Fibroblast of lung (primary cell): Measurements from ENCODE around the gene RHOT2. TPM values are rescaled to one million over a fixed set of nuclear protein-coding genes. Genes with fewer than 3 reads are reported as not detected.

ENCODE experiments used
- DNase-seq, 2 donors: peaks; one replicate each; pipeline versions ENCODE4 v3.0.0 to v3.0.0-alpha.2; 2010; ENCODE audit warnings: low read depth in 2 of 2
- H2AFZ ChIP-seq: 2 replicates; pipeline ENCODE4 v1.5.1; 2012; ENCODE audit warnings: low read length, control low read depth, inconsistent platforms
- H3K27ac ChIP-seq: 2 replicates; pipeline ENCODE4 v1.5.1; 2011; ENCODE audit warnings: low read length, control low read depth; ENCODE audit not compliant: insufficient read depth
- H3K27me3 ChIP-seq: 2 replicates; pipeline ENCODE4 v1.5.1; 2011; ENCODE audit warnings: mild to moderate bottlenecking, low read length; ENCODE audit not compliant: control insufficient read depth, insufficient read depth
- H3K36me3 ChIP-seq: 2 replicates; pipeline ENCODE4 v1.5.1; 2011; ENCODE audit warnings: low read length; ENCODE audit not compliant: control insufficient read depth, insufficient read depth
- H3K4me1 ChIP-seq: 2 replicates; pipeline ENCODE4 v1.5.1; 2011; ENCODE audit warnings: low read length; ENCODE audit not compliant: control insufficient read depth, insufficient read depth; ENCODE audit errors: extremely low read depth
- H3K4me2 ChIP-seq: 2 replicates; pipeline ENCODE4 v1.5.1; 2011; ENCODE audit warnings: low read length, control low read depth; ENCODE audit not compliant: insufficient read depth; ENCODE audit errors: extremely low read depth
- H3K4me3 ChIP-seq, 4 experiments: fragments of 200-600 bp in 1 of 4; sonication (generic) in 1 of 4; replicated peaks in 1 of 4; 2 replicates each; pipeline ENCODE4 v1.5.1; 2011 to 2016; ENCODE audit warnings: low read length in 4 of 4, low read depth in 3 of 4, mild to moderate bottlenecking in 3 of 4, control low read depth in 2 of 4, inconsistent platforms in 1 of 4, mixed read lengths in 1 of 4; ENCODE audit not compliant: insufficient read depth in 1 of 4; ENCODE audit errors: control extremely low read depth in 1 of 4
- H3K79me2 ChIP-seq: 2 replicates; pipeline ENCODE4 v1.5.1; 2012; ENCODE audit warnings: mild to moderate bottlenecking, low read length, inconsistent platforms; ENCODE audit not compliant: control insufficient read depth, insufficient read depth
- H3K9ac ChIP-seq: 2 replicates; pipeline ENCODE4 v1.5.1; 2011; ENCODE audit warnings: mild to moderate bottlenecking, low read length, control low read depth; ENCODE audit not compliant: insufficient read depth
- H3K9me3 ChIP-seq: 2 replicates; pipeline ENCODE4 v1.5.1; 2012; ENCODE audit warnings: low read depth, low read length; ENCODE audit not compliant: control insufficient read depth, insufficient read depth
- H4K20me1 ChIP-seq: 2 replicates; pipeline ENCODE4 v1.5.1; 2011; ENCODE audit warnings: low read length; ENCODE audit not compliant: control insufficient read depth, insufficient read depth; ENCODE audit errors: extremely low read depth
- CTCF ChIP-seq, 2 donors: IDR thresholded peaks in 1 of 2; conservative IDR thresholded peaks in 1 of 2; 1 replicate in 1 of 2; 2 replicates in 1 of 2; pipeline ENCODE4 v1.5.1; 2011 to 2012; ENCODE audit warnings: low read length in 2 of 2, control low read depth in 1 of 2, inconsistent platforms in 1 of 2, low read depth in 1 of 2, mild to moderate bottlenecking in 1 of 2
- EZH2 ChIP-seq: IDR thresholded peaks from 2 replicates; pipeline ENCODE4 v1.5.1; 2012; ENCODE audit warnings: low read length, control low read depth, mild to moderate bottlenecking; ENCODE audit errors: missing control alignments
- polyA plus RNA-seq, 2 donors: library from polyadenylated mRNA; depleted of rRNA in 1 of 2; stranded (reverse) in 1 of 2; unstranded in 1 of 2; fragments of >200 nt; gene quantifications; 2 replicates each; pipeline ENCODE4 v1.2.1, GENCODE V29; 2011 to 2012; ENCODE audit warnings: missing spikeins in 1 of 2
- total RNA-seq: library from RNA; depleted of rRNA; stranded (reverse); fragments of >200 nt; gene quantifications from 2 replicates; pipeline ENCODE4 v1.2.1, GENCODE V29; 2014

RHOT2 gene
- total and polyA plus RNA-seq, 2 donors (not counting 1 experiment from before 2014, with no cell fraction given): 29.6 to 35.4 TPM

- TF ChIP-seq CTCF (conservative IDR thresholded peaks at IDR 0.05 in 1 of 2, IDR thresholded peaks at IDR 0.05 in 1 of 2; ENCODE audit: low read depth in 1 of 2, low read length in 2 of 2): no peak
- H3K4me2 ChIP-seq: peak within 1 kb of the TSS; percentile 97
- H3K27me3 ChIP-seq: no peaks in the 10 kb centered on the region
- peak; percentile 58 to 72 for DNase-seq
- peak within 1 kb of the TSS; percentile 61 for H3K27ac ChIP-seq
- H3K4me1 ChIP-seq: peaks cover 6% of the 10 kb centered on the region
- H4K20me1 ChIP-seq: no peaks in the 10 kb centered on the region
- peak within 1 kb of the TSS; percentile 78 for H2AFZ ChIP-seq
- H3K79me2 ChIP-seq: no peaks in the 10 kb centered on the region
- no peaks in the 10 kb centered on the region for H3K9me3 ChIP-seq
- no peaks in the 10 kb centered on the region for H3K36me3 ChIP-seq
- H3K9ac ChIP-seq: peak within 1 kb of the TSS; percentile 74
- peak within 1 kb of the TSS; percentile 70 to 79 (median 72) for H3K4me3 ChIP-seq
Observed at GRCh38 chr16:641326-642188, 26.4 kb upstream of the RHOT2 start, which contains the start of gene MCRIP2. Gene MCRIP2 (plus strand): TSS chr16:641828. CDS start chr16:641992, 164 bp downstream.

GRCh38 chr16:642189-643049 is 25.5 kb upstream of the RHOT2 start:
- H3K4me3 ChIP-seq: peak overlapping the region; percentile 37 to 79 (median 61)
- peak overlapping the region; percentile 12 for H2AFZ ChIP-seq
- no peaks in the 10 kb centered on the region for H3K27me3 ChIP-seq
- peak overlapping the region; percentile 74 for H3K9ac ChIP-seq
- no peaks in the 10 kb centered on the region for H3K79me2 ChIP-seq
- no peaks in the 10 kb centered on the region for H3K9me3 ChIP-seq
- peak in 1 of 2 donors; percentile 17 for DNase-seq
- TF ChIP-seq EZH2 (no peak), CTCF (conservative IDR thresholded peaks at IDR 0.05 in 1 of 2, IDR thresholded peaks at IDR 0.05 in 1 of 2; ENCODE audit: low read depth in 1 of 2, low read length in 2 of 2) (no peak)
- peak overlapping the region; percentile 80 for H3K4me2 ChIP-seq
- no peak overlapping the region for H3K27ac ChIP-seq
- H3K36me3 ChIP-seq: no peaks in the 10 kb centered on the region
- H3K4me1 ChIP-seq: peaks cover 6% of the 10 kb centered on the region
- no peaks in the 10 kb centered on the region for H4K20me1 ChIP-seq

GRCh38 chr16:643050-643368 is 24.9 kb upstream of the RHOT2 start:
- H3K4me1 ChIP-seq: peaks cover 6% of the 10 kb centered on the region
- H3K4me3 ChIP-seq: peak overlapping the region in 2 of 4 experiments; percentile 71 to 79
- H3K27ac ChIP-seq: no peak overlapping the region
- H3K27me3 ChIP-seq: no peaks in the 10 kb centered on the region
- no peak overlapping the region for H3K9ac ChIP-seq
- no peaks in the 10 kb centered on the region for H3K9me3 ChIP-seq
- peak overlapping the region; percentile 80 for H3K4me2 ChIP-seq
- DNase-seq: no peak
- TF ChIP-seq EZH2: no peak
- H2AFZ ChIP-seq: no peak overlapping the region
- no peaks in the 10 kb centered on the region for H4K20me1 ChIP-seq
- no peaks in the 10 kb centered on the region for H3K79me2 ChIP-seq
- H3K36me3 ChIP-seq: no peaks in the 10 kb centered on the region
